MM.1S (cell line): Measurements from ENCODE around the gene PRR33.

Source experiments
- EZH2 ChIP-seq: fragments of 300-600 bp; sonication (generic); optimal IDR thresholded peaks from 2 replicates; pipeline ENCODE3; 2017; ENCODE audit warnings: low read depth, mild to moderate bottlenecking, antibody characterized with exemption, low read length, mixed read lengths
- EZH2phosphoT487 ChIP-seq: fragments of 300-600 bp; sonication (generic); IDR thresholded peaks from 2 replicates; pipeline ENCODE4 v1.6.1; 2018; ENCODE audit warnings: antibody characterized with exemption, low read length
- TF ChIP-seq, protein P1 (sequence below): fragments of 300-600 bp; sonication (generic); IDR thresholded peaks from 2 replicates; pipeline ENCODE4 v1.5.1; 2016; ENCODE audit warnings: antibody characterized with exemption, low read length, mixed read lengths

DNA sequence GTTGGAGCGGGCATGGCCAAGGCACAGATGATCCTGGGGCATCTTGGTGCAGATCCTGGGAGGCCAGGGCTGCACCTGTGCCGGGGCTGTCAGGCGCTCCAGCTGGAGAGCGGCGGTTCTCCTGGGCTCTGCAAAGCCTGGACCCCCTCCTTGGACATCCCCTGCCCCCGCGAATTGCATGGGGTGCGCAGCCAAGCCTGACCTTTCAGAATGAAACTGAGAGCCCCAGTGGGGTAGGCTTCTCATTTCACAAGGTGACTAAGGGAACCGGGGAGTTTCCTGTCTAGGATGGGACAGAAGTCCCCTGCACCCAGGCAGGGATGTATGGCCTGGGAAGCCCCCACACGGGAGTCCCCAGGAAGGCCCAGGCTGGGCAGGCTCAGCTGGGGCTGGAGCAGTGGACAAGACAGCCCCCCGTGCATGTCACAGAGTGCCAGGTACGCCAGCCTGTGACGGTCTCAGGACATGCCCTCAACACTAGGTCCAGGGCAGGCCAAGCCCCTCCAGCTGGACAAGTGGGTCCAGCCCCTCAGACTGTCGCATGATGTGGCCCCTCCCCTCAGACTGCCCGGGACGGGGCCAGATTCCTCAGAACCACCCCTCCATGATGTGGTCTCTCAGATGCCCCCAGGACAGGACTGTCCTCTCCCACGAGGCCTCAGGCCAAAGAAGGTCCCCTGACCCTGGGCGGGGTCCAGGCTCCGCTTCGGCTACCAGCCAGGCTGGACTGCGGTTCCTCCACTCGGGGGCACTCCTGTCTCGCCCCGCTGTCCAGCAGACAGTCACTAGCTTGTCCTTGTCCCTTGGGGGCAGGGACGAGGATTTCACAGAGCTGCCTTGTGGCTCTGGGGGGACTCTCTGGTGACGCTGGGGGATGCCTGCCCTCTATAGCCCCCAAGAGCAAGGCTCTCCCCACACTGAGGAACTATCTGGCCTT, 36.5 kb downstream of the PRR33 start:
- TF ChIP-seq, protein P1, sequence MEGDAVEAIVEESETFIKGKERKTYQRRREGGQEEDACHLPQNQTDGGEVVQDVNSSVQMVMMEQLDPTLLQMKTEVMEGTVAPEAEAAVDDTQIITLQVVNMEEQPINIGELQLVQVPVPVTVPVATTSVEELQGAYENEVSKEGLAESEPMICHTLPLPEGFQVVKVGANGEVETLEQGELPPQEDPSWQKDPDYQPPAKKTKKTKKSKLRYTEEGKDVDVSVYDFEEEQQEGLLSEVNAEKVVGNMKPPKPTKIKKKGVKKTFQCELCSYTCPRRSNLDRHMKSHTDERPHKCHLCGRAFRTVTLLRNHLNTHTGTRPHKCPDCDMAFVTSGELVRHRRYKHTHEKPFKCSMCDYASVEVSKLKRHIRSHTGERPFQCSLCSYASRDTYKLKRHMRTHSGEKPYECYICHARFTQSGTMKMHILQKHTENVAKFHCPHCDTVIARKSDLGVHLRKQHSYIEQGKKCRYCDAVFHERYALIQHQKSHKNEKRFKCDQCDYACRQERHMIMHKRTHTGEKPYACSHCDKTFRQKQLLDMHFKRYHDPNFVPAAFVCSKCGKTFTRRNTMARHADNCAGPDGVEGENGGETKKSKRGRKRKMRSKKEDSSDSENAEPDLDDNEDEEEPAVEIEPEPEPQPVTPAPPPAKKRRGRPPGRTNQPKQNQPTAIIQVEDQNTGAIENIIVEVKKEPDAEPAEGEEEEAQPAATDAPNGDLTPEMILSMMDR: no peak
- TF ChIP-seq EZH2 (no peak), EZH2phosphoT487 (no peak)
